ENCODE results near the gene ZIC4. TPM values are rescaled to one million over a fixed set of nuclear protein-coding genes. Genes with fewer than 3 reads are reported as not detected.

The ZIC4 gene
- total and polyA plus RNA-seq, 7 experiments from 2014 or later: not detected

DNA sequence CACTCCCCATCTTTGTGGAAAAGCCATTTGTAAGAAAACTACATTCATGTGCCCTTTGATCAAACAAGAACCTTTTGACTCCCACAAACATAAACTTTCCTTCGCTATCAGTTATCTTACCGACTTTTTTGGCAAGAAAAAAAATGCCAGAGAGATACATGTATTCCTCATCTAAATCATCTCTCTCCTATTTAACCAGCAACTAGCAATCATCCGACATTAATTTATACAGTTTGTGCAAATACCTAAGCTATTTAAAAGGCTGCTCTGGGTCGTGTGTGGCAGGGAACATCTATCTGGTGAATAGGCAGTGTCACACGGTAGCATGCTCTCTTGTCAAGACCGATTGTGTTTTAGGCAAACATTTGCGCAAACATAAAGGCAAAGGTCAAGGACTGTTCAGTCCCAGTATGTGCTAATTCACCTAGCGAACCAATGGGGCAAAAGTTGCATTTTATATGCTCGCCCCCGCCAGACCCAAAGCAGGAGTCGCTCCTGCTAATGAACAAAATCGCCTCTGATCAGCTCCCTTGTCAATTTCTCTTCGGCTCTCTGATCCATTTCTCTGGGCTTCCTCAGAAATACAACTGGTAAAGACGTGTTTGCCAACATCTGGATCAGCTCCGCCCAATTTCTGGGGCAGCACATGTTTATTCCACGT lies 37.7 kb downstream of the ZIC4 start:
- Histone ChIP-seq H3K27ac (ENCODE audit: low read depth, low read length) (no peak overlapping the region), H3K4me1 (ENCODE audit: control insufficient read depth in 2 of 2, insufficient read depth in 2 of 2, low read length in 2 of 2) (no peaks in the 10 kb centered on the region), H3K36me3 (ENCODE audit: control insufficient read depth in 2 of 3, insufficient read depth in 3 of 3, low read length in 3 of 3) (no peaks in the 10 kb centered on the region), H3K4me3 (ENCODE audit: low read length) (no peak overlapping the region), H3K9me3 (ENCODE audit: control insufficient read depth in 2 of 3, low read length in 3 of 3) (no peaks in the 10 kb centered on the region), H3K27me3 (ENCODE audit: control insufficient read depth in 2 of 2, insufficient read depth in 2 of 2, low read length in 2 of 2) (peaks cover 0 to 7% of the 10 kb centered on the region in 2 donors)
- ChIA-PET POLR2A (no interaction called here), CTCF (no interaction called here)
- DNase-seq: no peak
- peaks cover 0 to 7% (median 0%) of the 10 kb centered on the region in 5 donors for H3K36me3 Mint-ChIP-seq
- H3K9me3 Mint-ChIP-seq: peaks cover 0 to 48% (median 14%) of the 10 kb centered on the region in 11 donors
- intact Hi-C loops (cut with micrococcal nuclease): no loop called here
- peaks cover 0 to 2% (median 0%) of the 10 kb centered on the region in 7 donors for H3K4me1 Mint-ChIP-seq
- peaks cover 62 to 85% (median 70%) of the 10 kb centered on the region in 5 donors for H3K27me3 Mint-ChIP-seq
- no peak overlapping the region for H3K27ac Mint-ChIP-seq
- no peak for ATAC-seq
- no peak overlapping the region for H3K4me3 Mint-ChIP-seq

GRCh38 chr3:147368151-147368550 lies 38.2 kb downstream of the ZIC4 start:
- ChIA-PET CTCF (no interaction called here), POLR2A (no interaction called here)
- no peak overlapping the region for H3K4me3 Mint-ChIP-seq
- H3K36me3 Mint-ChIP-seq: peaks cover 0 to 7% (median 0%) of the 10 kb centered on the region in 5 donors
- H3K27ac Mint-ChIP-seq: no peak overlapping the region
- peaks cover 0 to 47% (median 14%) of the 10 kb centered on the region in 11 donors for H3K9me3 Mint-ChIP-seq
- H3K27me3 Mint-ChIP-seq: peaks cover 56 to 85% (median 66%) of the 10 kb centered on the region in 5 donors
- Histone ChIP-seq H3K27ac (ENCODE audit: low read depth, low read length) (no peak overlapping the region), H3K4me3 (ENCODE audit: low read length) (no peak overlapping the region), H3K4me1 (ENCODE audit: control insufficient read depth in 2 of 2, insufficient read depth in 2 of 2, low read length in 2 of 2) (no peaks in the 10 kb centered on the region), H3K36me3 (ENCODE audit: control insufficient read depth in 2 of 3, insufficient read depth in 3 of 3, low read length in 3 of 3) (no peaks in the 10 kb centered on the region), H3K9me3 (ENCODE audit: control insufficient read depth in 2 of 3, low read length in 3 of 3) (no peaks in the 10 kb centered on the region), H3K27me3 (ENCODE audit: control insufficient read depth in 2 of 2, insufficient read depth in 2 of 2, low read length in 2 of 2) (peaks cover 0 to 7% of the 10 kb centered on the region in 2 donors)
- DNase-seq: no peak
- no peak for ATAC-seq
- peaks cover 0 to 2% (median 0%) of the 10 kb centered on the region in 7 donors for H3K4me1 Mint-ChIP-seq
- intact Hi-C loops (cut with micrococcal nuclease): no loop called here

GRCh38 chr3:147367676-147368075 lies 38.7 kb downstream of the ZIC4 start:
- no peak overlapping the region for H3K27ac ChIP-seq (ENCODE audit: low read depth, low read length)

GRCh38 chr3:147365196-147366115 lies 40.9 kb downstream of the ZIC4 start:
- H3K36me3 ChIP-seq (ENCODE audit: control insufficient read depth in 2 of 3, insufficient read depth in 3 of 3, low read length in 3 of 3): no peaks in the 10 kb centered on the region
- ChIA-PET POLR2A (no interaction called here), CTCF (no interaction called here)
- Mint-ChIP-seq H3K4me3 (no peak overlapping the region), H3K27ac (no peak overlapping the region), H3K27me3 (peaks cover 48 to 75% (median 54%) of the 10 kb centered on the region in 5 donors), H3K4me1 (peaks cover 0 to 6% (median 2%) of the 10 kb centered on the region in 7 donors), H3K9me3 (peaks cover 0 to 41% (median 10%) of the 10 kb centered on the region in 11 donors), H3K36me3 (peaks cover 0 to 7% (median 0%) of the 10 kb centered on the region in 5 donors)
- ATAC-seq (no peak), DNase-seq (no peak)
- intact Hi-C loops (cut with micrococcal nuclease): no loop called here
- H3K9me3 ChIP-seq (ENCODE audit: control insufficient read depth in 2 of 3, low read length in 3 of 3): no peaks in the 10 kb centered on the region
- no peak overlapping the region for H3K4me3 ChIP-seq (ENCODE audit: low read length)
- H3K4me1 ChIP-seq (ENCODE audit: control insufficient read depth in 2 of 2, insufficient read depth in 2 of 2, low read length in 2 of 2): no peaks in the 10 kb centered on the region
- H3K27me3 ChIP-seq (ENCODE audit: control insufficient read depth in 2 of 2, insufficient read depth in 2 of 2, low read length in 2 of 2): peaks cover 0 to 7% of the 10 kb centered on the region in 2 donors
- H3K27ac ChIP-seq (ENCODE audit: low read depth, low read length): no peak overlapping the region

More at GRCh38 chr3:147367676-147368075, 38.7 kb downstream of the ZIC4 start:
- ATAC-seq (no peak), DNase-seq (no peak)
- intact Hi-C loops (cut with micrococcal nuclease): no loop called here
- no peak overlapping the region for H3K4me3 Mint-ChIP-seq
- no peaks in the 10 kb centered on the region for H3K9me3 ChIP-seq (ENCODE audit: control insufficient read depth in 2 of 3, low read length in 3 of 3)
- ChIA-PET POLR2A (no interaction called here), CTCF (no interaction called here)
- H3K27me3 Mint-ChIP-seq: peaks cover 52 to 80% (median 62%) of the 10 kb centered on the region in 5 donors
- H3K36me3 Mint-ChIP-seq: peaks cover 0 to 7% (median 0%) of the 10 kb centered on the region in 5 donors
- no peak overlapping the region for H3K4me3 ChIP-seq (ENCODE audit: low read length)
- no peak overlapping the region for H3K27ac Mint-ChIP-seq
- peaks cover 0 to 45% (median 14%) of the 10 kb centered on the region in 11 donors for H3K9me3 Mint-ChIP-seq
- peaks cover 0 to 2% (median 0%) of the 10 kb centered on the region in 7 donors for H3K4me1 Mint-ChIP-seq
- no peaks in the 10 kb centered on the region for H3K4me1 ChIP-seq (ENCODE audit: control insufficient read depth in 2 of 2, insufficient read depth in 2 of 2, low read length in 2 of 2)
- H3K27me3 ChIP-seq (ENCODE audit: control insufficient read depth in 2 of 2, insufficient read depth in 2 of 2, low read length in 2 of 2): peaks cover 0 to 7% of the 10 kb centered on the region in 2 donors
- H3K36me3 ChIP-seq (ENCODE audit: control insufficient read depth in 2 of 3, insufficient read depth in 3 of 3, low read length in 3 of 3): no peaks in the 10 kb centered on the region

- Histone ChIP-seq H3K4me1 (ENCODE audit: control insufficient read depth in 2 of 2, insufficient read depth in 2 of 2, low read length in 2 of 2) (no peaks in the 10 kb centered on the region), H3K4me3 (ENCODE audit: low read length) (no peak overlapping the region), H3K27me3 (ENCODE audit: control insufficient read depth in 2 of 2, insufficient read depth in 2 of 2, low read length in 2 of 2) (peaks cover 0 to 13% of the 10 kb centered on the region in 2 donors), H3K27ac (ENCODE audit: low read depth, low read length) (no peak overlapping the region), H3K9me3 (ENCODE audit: control insufficient read depth in 2 of 3, low read length in 3 of 3) (no peaks in the 10 kb centered on the region), H3K36me3 (ENCODE audit: control insufficient read depth in 2 of 3, insufficient read depth in 3 of 3, low read length in 3 of 3) (no peaks in the 10 kb centered on the region)
- DNase-seq (no peak), ATAC-seq (no peak)
- Mint-ChIP-seq H3K36me3 (peaks cover 0 to 5% (median 0%) of the 10 kb centered on the region in 5 donors), H3K27ac (no peak overlapping the region), H3K9me3 (peaks cover 0 to 39% (median 10%) of the 10 kb centered on the region in 11 donors), H3K4me1 (peaks cover 0 to 9% (median 2%) of the 10 kb centered on the region in 7 donors), H3K4me3 (no peak overlapping the region), H3K27me3 (peaks cover 48 to 75% (median 54%) of the 10 kb centered on the region in 5 donors)
- ChIA-PET POLR2A (no interaction called here), CTCF (no interaction called here)
- intact Hi-C loops (cut with micrococcal nuclease): no loop called here
Observed at GRCh38 chr3:147364771-147365170, 41.6 kb downstream of the ZIC4 start.

- intact Hi-C loops (cut with micrococcal nuclease): no loop called here
- POLR2A ChIA-PET: no interaction called here
- CTCF ChIA-PET: no interaction called here
- H3K27me3 ChIP-seq (ENCODE audit: control insufficient read depth in 2 of 2, insufficient read depth in 2 of 2, low read length in 2 of 2): peaks cover 0 to 9% of the 10 kb centered on the region in 2 donors
- H3K9me3 ChIP-seq (ENCODE audit: control insufficient read depth in 2 of 3, low read length in 3 of 3): peaks cover 0 to 7% (median 0%) of the 10 kb centered on the region in 3 experiments
- no peaks in the 10 kb centered on the region for H3K4me1 ChIP-seq (ENCODE audit: control insufficient read depth in 2 of 2, insufficient read depth in 2 of 2, low read length in 2 of 2)
- H3K4me3 Mint-ChIP-seq: peak overlapping the region in 1 of 10 donors; percentile 23
- H3K27ac ChIP-seq (ENCODE audit: low read depth, low read length): no peak overlapping the region
- peaks cover 54 to 75% (median 60%) of the 10 kb centered on the region in 5 donors for H3K27me3 Mint-ChIP-seq
- ATAC-seq (no peak), DNase-seq (peak in 1 of 9 donors; percentile 41)
- peaks cover 0 to 9% (median 2%) of the 10 kb centered on the region in 7 donors for H3K4me1 Mint-ChIP-seq
- no peak overlapping the region for H3K4me3 ChIP-seq (ENCODE audit: low read length)
- no peaks in the 10 kb centered on the region for H3K36me3 ChIP-seq (ENCODE audit: control insufficient read depth in 2 of 3, insufficient read depth in 3 of 3, low read length in 3 of 3)
- H3K27ac Mint-ChIP-seq: no peak overlapping the region
- peaks cover 0 to 9% (median 0%) of the 10 kb centered on the region in 5 donors for H3K36me3 Mint-ChIP-seq
- peaks cover 2 to 37% (median 17%) of the 10 kb centered on the region in 11 donors for H3K9me3 Mint-ChIP-seq
Observed at GRCh38 chr3:147361454-147362420, 44.6 kb downstream of the ZIC4 start.

All from naive thymus-derived CD4-positive, alpha-beta T cell (primary cell).